Measurements from ENCODE around the gene LAMTOR1.
A peak's percentile ranks its signal among the peaks of the same experiment; 100 is the strongest.

Gene LAMTOR1

DNA sequence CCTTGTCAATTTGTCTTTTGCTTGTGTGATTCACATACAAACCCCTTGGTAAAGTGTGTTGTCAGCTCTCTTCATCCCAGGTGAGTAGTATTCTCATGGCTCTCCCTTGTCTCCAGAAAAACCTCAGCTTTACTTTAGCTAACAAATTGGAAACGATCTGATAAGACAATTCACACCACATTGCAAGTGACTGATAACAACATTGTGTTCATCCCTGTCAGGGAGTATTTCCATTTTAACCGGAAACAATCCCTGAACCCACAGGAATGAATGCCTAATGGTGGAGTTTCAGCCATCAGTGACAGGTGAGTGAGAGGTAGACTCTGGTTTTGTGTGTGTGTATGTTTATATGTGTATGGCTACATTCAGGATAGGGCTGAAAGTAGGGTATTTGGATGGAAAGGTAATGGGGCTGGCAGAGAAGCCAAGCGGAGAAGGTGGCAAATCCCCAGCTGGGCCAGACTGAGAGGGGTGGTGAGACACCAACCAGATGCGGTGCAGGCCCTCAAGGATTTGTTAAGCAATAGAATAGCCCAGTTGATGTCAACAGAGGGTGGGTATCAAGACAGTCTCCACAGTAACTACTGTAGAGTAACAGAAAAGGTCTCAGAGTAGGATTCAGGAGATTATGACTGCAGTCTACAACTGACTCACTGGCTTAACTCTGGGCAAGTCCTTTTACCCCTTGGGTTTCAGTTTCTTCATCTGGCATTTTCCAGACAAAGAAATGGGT lies 14.9 kb downstream of the LAMTOR1 start:
- no peak overlapping the region for H3K4me3 ChIP-seq (ENCODE audit: low read depth, low read length)
- TF ChIP-seq CTCF (IDR thresholded peaks at IDR 0.05; ENCODE audit: low read depth, low read length): no peak

DNA sequence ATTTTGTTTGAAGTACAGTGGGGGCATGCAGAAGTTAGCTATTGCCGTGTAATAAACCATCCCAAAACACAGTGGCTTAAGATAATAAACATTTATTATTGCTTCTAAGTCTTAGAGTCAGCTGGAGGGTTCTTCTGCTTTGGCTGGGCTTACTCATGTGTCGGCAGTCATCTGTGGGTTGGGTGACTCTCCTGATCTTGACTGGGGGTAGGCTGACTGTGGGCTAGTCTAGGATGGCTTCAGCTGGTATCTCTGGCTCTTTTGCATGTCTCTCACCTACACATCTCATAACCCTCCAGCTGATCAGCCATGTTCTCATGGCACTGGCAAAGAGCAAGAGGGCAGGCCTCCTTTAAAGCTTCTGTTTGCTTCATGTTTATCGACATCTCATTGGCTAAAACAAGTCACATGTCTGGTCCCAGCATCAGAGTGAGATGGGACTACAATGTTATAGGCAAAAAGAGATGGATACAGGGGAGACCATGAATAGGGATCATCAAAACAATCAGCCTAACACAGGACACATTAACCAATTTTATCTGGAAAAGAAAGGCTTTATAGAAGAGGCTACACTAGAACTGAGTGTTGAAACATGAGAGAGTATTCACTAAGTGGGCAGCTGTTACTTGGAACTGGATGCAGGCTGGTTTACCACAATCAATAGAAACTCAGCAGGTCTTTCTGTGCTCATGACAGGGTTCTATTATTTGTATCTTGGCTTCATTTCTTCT lies 17.3 kb downstream of the LAMTOR1 start:
- TF ChIP-seq CTCF (IDR thresholded peaks at IDR 0.05; ENCODE audit: low read depth, low read length): no peak
- H3K4me3 ChIP-seq (ENCODE audit: low read depth, low read length): no peak overlapping the region

DNA sequence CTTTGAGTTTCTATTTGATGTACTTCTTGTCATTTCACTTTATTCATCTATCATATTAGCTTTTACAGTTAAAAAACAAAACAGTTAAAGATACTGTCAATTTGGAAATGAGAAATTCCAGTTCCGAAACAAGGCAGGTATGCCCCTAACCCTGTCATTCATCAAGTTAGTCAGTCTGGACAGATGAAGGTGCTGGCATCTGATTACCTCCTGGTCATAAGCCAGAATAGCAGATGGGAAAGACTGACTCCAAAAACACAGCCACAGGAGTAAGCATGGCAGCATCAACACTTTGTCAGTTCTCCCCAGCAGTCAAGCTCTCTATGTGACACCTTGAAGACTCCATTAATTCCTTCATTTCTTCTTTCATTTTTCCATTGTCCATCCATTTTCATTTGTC lies 18.1 kb downstream of the LAMTOR1 start:
- no peak overlapping the region for H3K4me3 ChIP-seq (ENCODE audit: low read depth, low read length)
- no peak for TF ChIP-seq CTCF (IDR thresholded peaks at IDR 0.05; ENCODE audit: low read depth, low read length)

DNA sequence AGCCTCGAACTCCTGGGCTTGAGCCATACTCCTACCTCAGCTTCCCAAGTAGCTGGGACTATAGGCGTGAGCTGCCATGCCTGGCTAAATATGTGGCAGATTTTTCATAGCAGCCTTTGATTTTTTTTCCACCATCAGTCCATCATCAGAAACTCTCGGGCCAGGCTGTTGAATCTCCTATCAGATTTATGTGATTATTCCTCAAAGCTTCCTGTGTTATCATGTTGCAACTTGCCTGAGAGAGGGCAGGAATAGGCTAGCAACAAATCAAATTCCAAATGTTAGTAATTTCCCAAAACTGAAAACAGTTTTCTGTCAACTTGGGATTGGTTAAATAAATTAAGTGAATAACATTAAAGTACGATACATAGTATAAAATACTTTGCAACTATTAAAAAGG lies 19.0 kb downstream of the LAMTOR1 start:
- no peak overlapping the region for H3K4me3 ChIP-seq (ENCODE audit: low read depth, low read length)
- no peak for TF ChIP-seq CTCF (IDR thresholded peaks at IDR 0.05; ENCODE audit: low read depth, low read length)

DNA sequence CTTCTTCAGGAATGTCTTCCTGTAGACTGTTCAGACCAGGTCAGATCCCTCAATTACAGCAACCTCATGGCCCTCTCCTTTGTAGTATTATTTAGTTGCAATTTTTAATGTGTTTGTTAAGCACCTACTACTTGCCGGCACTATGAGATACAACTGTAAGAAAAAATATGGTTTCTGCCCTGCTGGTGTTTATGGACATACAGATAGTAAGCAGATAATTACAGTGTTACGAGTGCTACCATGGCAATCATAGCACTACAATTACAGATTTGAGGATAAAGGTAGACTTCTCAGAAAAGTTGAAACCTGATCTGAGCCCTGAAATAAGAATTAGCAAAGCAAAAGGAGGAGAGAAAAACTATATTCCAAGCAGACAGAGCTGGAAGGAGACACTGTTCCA lies 19.7 kb downstream of the LAMTOR1 start:
- TF ChIP-seq CTCF (IDR thresholded peaks at IDR 0.05; ENCODE audit: low read depth, low read length): no peak
- H3K4me3 ChIP-seq (ENCODE audit: low read depth, low read length): no peak overlapping the region

DNA sequence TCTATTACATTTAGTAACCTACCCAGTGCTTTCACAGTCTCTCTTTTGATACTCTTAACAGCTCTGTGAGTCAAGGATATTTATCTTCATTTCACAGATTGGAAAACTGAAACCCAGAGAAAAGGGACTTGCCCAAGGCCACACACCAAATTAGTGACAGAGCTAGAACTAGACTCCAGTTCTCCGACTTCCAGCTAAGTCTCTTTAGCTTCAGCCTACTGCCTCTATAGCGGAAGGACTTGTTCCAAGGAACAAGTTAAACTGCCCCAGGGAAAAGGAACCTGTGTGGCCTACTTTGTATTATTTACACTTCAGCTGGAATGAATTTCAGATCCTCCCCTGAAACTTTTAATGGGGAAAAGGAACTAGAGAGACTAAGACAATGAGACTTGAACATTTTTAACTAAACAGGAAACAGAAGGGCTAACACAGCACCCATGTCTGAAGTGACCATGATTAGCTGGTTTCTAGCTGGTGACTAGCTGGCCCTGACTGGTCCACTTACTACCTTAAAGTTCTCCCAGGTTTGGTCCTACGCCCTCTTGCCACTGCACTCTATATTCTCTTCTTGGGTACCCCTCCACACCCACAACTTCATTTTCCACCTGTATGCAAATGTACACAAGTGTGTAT lies 21.2 kb downstream of the LAMTOR1 start:
- TF ChIP-seq CTCF (IDR thresholded peaks at IDR 0.05; ENCODE audit: low read depth, low read length): no peak
- no peak overlapping the region for H3K4me3 ChIP-seq (ENCODE audit: low read depth, low read length)

GRCh38 chr11:72081184-72081644 lies 21.9 kb downstream of the LAMTOR1 start:
- peak overlapping the region; percentile 83 for H3K4me3 ChIP-seq (ENCODE audit: low read depth, low read length)
- no peak for TF ChIP-seq CTCF (IDR thresholded peaks at IDR 0.05; ENCODE audit: low read depth, low read length)
